Hepatic stellate cell (primary cell): ENCODE measurements around the gene TRPM2.
"Not testable (repeated sequence)": the region's sequence is repeated elsewhere in the genome, so short reads cannot be mapped to it uniquely, and the experiment has no call there.

Experiments
- DNase-seq: peaks from one replicate; pipeline ENCODE4 v3.0.0; 2011; ENCODE audit warnings: low spot score

The TRPM2 gene

GRCh38 chr21:44397431-44398031, 44.1 kb downstream of the TRPM2 start:
- no peak for DNase-seq

- DNase-seq = no peak
Observed at GRCh38 chr21:44398499-44398898, 45.1 kb downstream of the TRPM2 start.

- no peak for DNase-seq
Observed at GRCh38 chr21:44399151-44399954, 45.9 kb downstream of the TRPM2 start.

- DNase-seq = no peak
Observed at GRCh38 chr21:44399955-44400790, 46.8 kb downstream of the TRPM2 start.

- DNase-seq = no peak
Observed at GRCh38 chr21:44400791-44401385, 47.5 kb downstream of the TRPM2 start.

- no peak for DNase-seq
Observed at GRCh38 chr21:44401386-44402160, 48.2 kb downstream of the TRPM2 start.

- DNase-seq = no peak
Observed at GRCh38 chr21:44402323-44403105, 49.1 kb downstream of the TRPM2 start.

GRCh38 chr21:44403106-44404020, 49.9 kb downstream of the TRPM2 start:
- no peak for DNase-seq

GRCh38 chr21:44404482-44404881, 51.1 kb downstream of the TRPM2 start:
- DNase-seq = not testable (repeated sequence)

GRCh38 chr21:44405091-44405947, 51.9 kb downstream of the TRPM2 start:
- DNase-seq = no peak

- no peak for DNase-seq
Observed at GRCh38 chr21:44405948-44406872, 52.8 kb downstream of the TRPM2 start.

- no peak for DNase-seq
Observed at GRCh38 chr21:44406953-44407352, 53.5 kb downstream of the TRPM2 start.

- DNase-seq = no peak
Observed at GRCh38 chr21:44407493-44407892, 54.1 kb downstream of the TRPM2 start.

GRCh38 chr21:44408226-44408625, 54.8 kb downstream of the TRPM2 start:
- no peak for DNase-seq

GRCh38 chr21:44413566-44414290, 60.3 kb downstream of the TRPM2 start:
- no peak for DNase-seq

- no peak for DNase-seq
Observed at GRCh38 chr21:44414291-44415072, 61.1 kb downstream of the TRPM2 start.
